GM11168 (cell line): ENCODE results near the gene COMTD1.

ENCODE experiments used
- in situ Hi-C: fragments of 300-500 bp; cut with MboI; formaldehyde crosslinking; loops from one replicate; pipeline ENCODE4 v1.12.0; 2022; ENCODE audit warnings: low sequenced_read_pairs; ENCODE audit not compliant: unreplicated experiment

Gene COMTD1

DNA sequence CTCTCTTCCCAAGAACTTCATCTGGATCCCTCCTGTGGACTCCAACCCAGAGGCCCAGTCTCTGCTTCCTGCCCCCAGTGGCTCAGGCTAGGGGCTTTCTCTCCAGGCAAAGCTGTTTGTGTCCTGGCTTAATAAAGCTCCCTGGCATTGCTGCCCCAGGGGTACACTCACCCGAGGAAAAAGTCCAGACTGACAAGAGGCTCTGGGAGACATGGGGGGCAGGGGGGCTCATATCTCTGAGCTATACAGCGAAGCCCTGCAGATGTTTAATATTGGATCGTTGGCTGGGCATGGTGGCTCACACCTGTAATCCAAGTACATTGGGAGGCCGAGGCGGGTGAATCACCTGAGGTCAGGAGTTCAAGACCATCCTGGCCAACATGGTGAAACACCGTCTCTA, 10.7 kb upstream of the COMTD1 start:
- in situ Hi-C loops = loop anchor here (25.0 kb wide), 1 partner anchor 409 kb away; the partner anchor contains the start of gene KAT6B

GRCh38 chr10:75245354-75246250, 9.8 kb upstream of the COMTD1 start:
- in situ Hi-C loops = loop anchor here (25.0 kb wide), 1 partner anchor 408 kb away; the partner anchor contains the start of gene KAT6B

DNA sequence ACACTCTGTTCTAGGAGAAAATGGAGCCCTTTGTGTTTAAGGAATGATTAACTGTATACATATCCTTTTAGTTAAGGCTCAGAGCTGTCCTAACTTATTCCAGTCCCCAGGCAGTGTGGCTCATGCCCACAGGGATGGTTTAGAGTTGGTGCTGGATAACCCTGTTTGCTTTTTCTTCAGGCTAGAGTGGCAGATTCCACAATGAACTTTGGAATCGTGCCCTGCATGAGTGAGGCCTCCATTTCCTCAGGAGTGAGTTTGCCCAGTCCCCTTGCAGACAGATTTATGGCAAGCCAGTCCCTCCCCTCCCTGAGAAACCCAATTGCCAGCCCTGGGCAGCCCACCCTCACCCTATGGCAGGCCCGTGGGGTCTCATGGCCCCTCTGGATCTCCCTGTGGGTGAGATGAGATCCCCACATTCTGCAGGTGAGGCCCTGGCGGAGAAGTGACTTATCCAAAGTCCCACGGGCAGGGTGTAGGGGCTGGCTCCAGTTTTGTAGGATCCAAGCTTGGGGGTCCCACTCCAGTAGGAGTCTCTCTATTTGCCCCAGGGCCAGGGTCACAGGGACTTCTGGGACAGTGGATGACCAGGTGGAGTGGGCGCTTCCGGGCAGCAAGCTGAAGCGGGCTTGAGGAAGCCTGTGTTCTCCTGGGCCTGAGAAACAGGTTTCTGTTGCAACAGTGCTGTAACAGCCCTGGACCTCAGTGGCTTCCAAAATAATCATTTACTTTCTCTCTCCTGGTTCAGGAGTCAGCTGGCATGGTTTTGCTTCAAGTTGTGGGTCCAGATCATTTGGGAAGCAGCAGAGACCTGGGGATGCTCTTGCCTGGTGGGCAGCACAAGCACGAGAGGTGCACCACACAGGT, 9.0 kb upstream of the COMTD1 start:
- in situ Hi-C loops = loop anchor here (25.0 kb wide), 1 partner anchor 407 kb away; the partner anchor contains the start of gene KAT6B

DNA sequence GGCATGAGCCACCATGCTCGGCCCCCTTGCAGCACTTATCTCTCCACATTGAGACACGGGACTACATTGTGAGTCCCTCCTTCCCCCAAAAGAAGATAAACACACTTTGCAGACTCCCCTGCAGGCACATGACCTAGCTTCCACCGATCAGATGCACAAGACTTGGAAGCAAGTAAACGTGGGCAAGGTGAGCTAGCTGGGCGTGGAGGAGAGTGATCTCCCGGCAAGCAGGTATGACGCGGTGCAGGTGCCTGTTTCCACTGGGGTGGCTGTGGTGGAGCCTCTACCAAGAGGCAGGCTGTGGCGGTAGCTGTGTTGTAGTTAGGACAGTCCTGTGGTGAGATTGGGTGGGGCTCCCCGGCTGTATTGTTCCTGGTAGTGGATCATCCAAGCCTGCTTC, 7.7 kb upstream of the COMTD1 start:
- in situ Hi-C loops = loop anchor here (25.0 kb wide), 1 partner anchor 406 kb away; the partner anchor contains the start of gene KAT6B

DNA sequence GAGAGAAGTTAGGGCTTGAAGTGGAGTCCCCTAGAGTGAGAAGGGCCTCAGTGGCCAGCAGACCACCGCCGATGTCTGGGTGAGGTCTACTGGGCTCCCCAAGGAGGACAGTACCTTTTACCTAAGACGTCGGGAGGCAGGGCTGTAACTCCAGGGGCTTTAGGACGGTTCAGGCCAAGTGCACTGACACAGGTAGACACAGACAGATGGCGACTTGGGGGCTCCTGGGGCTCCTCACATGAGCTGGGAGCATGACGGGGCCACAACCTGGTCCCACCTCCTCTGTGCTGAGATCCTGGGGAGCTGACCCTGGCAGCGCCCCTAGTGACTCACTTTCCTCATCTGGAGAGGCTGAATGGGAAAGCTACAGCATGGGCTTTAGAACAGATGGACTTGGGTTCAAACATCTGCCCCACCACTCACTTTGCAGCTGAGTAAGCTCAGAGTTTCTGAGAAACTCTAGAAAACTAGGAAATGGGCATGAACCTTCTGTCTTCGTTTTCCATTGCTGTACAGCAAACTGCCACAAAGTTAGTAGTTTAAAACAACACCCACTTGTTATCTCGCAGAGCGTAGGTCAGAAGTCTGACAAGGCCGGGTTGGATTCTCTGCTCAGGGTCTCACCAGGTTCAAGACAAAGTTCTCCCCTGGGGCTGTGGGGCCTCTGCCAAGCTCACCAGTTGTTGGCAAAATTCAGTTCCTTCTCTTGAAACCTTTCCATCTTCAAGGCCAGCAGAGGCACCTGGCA, 4.7 kb upstream of the COMTD1 start:
- in situ Hi-C loops = loop anchor here (25.0 kb wide), 1 partner anchor 403 kb away; the partner anchor contains the start of gene KAT6B

DNA sequence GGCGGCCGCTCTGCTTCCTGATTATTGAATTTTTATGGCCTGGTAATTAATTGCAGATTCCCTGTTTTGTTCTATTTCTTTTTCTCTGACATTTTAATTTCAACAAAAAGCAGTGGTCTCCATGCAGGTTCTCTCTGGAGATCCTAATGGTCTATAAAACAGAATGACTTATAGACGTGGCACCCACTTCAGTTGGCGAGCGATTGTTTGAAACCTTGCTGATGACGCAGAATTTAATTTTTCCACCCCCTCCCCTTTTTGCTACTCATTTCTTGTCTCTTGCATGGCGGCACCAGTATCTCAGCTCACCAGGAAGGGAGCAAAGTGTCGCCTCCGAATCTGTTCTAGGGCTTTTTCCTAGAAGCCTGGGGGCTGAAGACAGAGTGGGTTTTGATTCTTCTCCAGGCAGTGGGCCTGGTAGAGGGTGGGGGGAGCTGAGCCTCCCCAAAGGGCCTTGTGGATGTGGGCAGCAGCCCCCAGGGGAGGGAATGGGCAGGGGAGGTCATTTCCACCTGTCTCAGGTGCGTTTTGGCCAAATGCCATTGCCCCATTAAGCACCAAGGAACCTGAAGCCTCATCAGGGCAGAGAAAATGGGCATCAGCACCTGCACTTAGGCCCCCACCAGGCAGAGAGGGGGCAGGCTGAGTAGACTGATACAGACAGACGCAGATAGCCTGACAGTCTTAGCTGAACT, 3.5 kb upstream of the COMTD1 start:
- in situ Hi-C loops = loop anchor here (25.0 kb wide), 1 partner anchor 402 kb away; the partner anchor contains the start of gene KAT6B

GRCh38 chr10:75238182-75239095, 2.7 kb upstream of the COMTD1 start:
- in situ Hi-C loops = loop anchor here (25.0 kb wide), 1 partner anchor 401 kb away; the partner anchor contains the start of gene KAT6B

GRCh38 chr10:75236178-75236825, 545 bp upstream of the COMTD1 start:
- in situ Hi-C loops = loop anchor here (25.0 kb wide), 1 partner anchor 399 kb away; the partner anchor contains the start of gene KAT6B

DNA sequence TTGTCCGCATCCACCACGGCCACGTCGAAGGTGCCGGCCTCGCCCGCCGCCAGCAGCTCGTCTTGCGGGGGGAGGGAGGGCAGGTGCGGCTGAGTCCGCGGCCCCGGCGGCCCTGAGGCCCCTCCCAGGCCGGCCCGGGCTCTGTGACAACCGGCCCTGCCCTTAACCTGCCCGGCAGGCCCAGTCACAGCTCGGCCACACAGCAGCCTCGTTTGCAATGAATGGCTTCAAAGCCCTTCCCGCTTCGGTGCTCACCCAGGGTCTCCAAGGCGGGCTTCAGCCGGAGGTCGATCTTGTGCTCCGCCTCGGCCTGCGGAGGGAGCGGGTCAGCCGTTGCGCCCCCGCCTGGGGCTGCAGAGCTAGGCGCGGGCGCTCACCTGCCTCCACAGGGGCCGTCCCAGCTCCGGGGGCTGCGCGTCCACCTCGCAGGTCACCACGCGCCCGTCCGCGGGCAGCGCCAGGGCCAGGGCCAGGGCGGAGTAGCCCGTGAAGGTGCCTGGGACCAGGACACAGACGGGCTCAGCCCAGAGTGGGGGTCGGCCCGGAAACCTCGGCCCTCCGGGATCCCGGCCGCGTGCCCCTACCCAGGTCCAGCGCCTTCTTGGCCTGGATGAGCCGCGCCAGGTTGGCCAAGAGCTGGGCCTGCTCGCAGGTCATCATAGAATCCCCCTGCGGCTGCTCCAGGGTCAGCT, 928 bp downstream of the COMTD1 start:
- in situ Hi-C loops = loop anchor here (25.0 kb wide), 1 partner anchor 398 kb away; the partner anchor contains the start of gene KAT6B

- in situ Hi-C loops = loop anchor here (25.0 kb wide), 1 partner anchor 397 kb away; the partner anchor contains the start of gene KAT6B
Measured at GRCh38 chr10:75234017-75234682, 1.6 kb downstream of the COMTD1 start.

GRCh38 chr10:75233444-75234016, 2.2 kb downstream of the COMTD1 start:
- in situ Hi-C loops = loop anchor here (25.0 kb wide), 1 partner anchor 396 kb away; the partner anchor contains the start of gene KAT6B

- in situ Hi-C loops = loop anchor here (25.0 kb wide), 1 partner anchor 395 kb away; the partner anchor contains the start of gene KAT6B
Measured at GRCh38 chr10:75231672-75232581, 3.8 kb downstream of the COMTD1 start.

DNA sequence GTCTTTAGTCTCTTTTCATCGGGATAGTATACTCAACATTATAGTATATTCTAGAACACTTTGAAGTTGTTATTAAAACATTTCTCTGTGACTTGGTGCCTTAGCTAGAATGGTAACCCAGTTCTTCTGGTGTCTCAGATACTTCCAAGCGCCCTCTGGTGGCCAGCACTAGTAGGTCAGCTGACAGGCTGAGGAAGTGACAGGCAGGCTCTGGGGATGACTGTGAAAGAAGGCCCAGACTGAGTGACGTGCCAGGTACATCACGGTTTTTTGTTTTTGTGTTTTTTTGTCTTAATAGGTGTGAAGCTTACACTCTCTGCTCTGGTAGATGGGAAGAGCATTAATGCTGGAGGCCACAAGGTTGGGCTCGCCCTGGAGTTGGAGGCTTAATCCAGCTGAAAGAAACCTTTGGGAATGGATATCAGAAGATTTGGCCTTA, 5.1 kb downstream of the COMTD1 start:
- in situ Hi-C loops = loop anchor here (25.0 kb wide), 1 partner anchor 393 kb away; the partner anchor contains the start of gene KAT6B

DNA sequence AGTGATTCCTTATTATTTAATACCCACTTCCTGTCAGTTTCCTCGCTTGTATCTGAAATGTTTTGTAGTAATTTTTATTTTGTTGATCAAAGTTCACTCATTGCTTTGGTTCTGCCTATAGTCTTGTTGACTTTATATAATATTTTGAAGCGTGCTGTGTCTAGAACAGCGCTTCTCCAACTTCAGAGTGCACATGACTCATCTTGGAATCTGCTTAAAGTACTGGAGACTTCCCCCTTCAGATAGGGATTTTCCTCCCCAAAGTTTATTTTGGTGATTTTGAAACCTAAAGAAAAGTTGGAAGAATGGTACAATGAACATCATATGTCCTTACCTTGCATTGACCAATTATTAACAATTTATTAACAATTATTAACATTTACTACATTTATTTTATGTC, 5.8 kb downstream of the COMTD1 start:
- in situ Hi-C loops = loop anchor here (25.0 kb wide), 1 partner anchor 393 kb away; the partner anchor contains the start of gene KAT6B

DNA sequence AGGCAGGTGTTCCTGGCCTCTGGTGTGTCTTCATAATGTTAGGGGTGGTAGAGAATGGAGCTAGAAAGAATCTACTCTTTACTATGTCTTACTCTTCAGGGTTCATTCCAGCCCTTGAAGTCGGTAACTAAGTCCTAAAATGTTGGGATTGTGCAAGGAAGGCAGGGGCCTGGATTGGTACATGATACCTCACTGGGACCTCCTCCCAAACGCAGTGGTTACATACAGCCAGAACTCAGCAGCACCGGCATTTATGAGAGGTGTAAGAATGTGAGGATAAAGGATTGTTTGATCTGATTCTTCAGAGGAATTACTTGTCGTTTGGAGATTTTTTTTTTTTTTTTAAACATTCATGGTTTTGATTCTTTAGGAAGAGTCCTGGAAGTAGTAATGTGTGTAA, 6.9 kb downstream of the COMTD1 start:
- in situ Hi-C loops = loop anchor here (25.0 kb wide), 1 partner anchor 392 kb away; the partner anchor contains the start of gene KAT6B
